Activated CD8-positive, alpha-beta T cell treated with anti-CD3 and anti-CD28 coated beads for 36 hours (primary cell): ENCODE results near the gene FAM3D. TPM values are rescaled to one million over a fixed set of nuclear protein-coding genes. Genes with fewer than 3 reads are reported as not detected.
"Not testable (repeated sequence)": the region's sequence is repeated elsewhere in the genome, so short reads cannot be mapped to it uniquely, and the experiment has no call there.

ENCODE experiments used
- ATAC-seq: fragments of 200-7000 bp; cut with Tn5 transposase; one replicate; pipeline ENCODE4 v1.10.0; 2021; ENCODE audit warnings: mild to moderate bottlenecking, moderate library complexity
- CTCF ChIA-PET: fragments of 350-600 bp; sonication (Branson Sonifier 250); formaldehyde crosslinking; loops from one replicate; lab custom pipeline; 2021; ENCODE audit warnings: antibody characterized with exemption; lab: Charles Lee
- POLR2A ChIA-PET: fragments of 350-600 bp; sonication (Branson Sonifier 250); formaldehyde crosslinking; loops from one replicate; lab custom pipeline; 2021; ENCODE audit warnings: antibody characterized with exemption; lab: Charles Lee
- DNase-seq: peaks from one replicate; pipeline ENCODE4 v3.0.0-alpha.2; 2020
- H3K27ac Mint-ChIP-seq: one replicate; pipeline ENCODE4 v1.8.0; 2021; ENCODE audit warnings: mild to moderate bottlenecking, mixed read lengths
- H3K27me3 Mint-ChIP-seq: one replicate; pipeline ENCODE4 v1.8.0; 2021; ENCODE audit warnings: mixed read lengths
- H3K36me3 Mint-ChIP-seq: one replicate; pipeline ENCODE4 v1.8.0; 2021; ENCODE audit warnings: low read depth, mixed read lengths
- H3K4me1 Mint-ChIP-seq: one replicate; pipeline ENCODE4 v1.8.0; 2021; ENCODE audit warnings: low read depth, mixed read lengths
- H3K4me3 Mint-ChIP-seq: one replicate; pipeline ENCODE4 v1.8.0; 2021; ENCODE audit warnings: mild to moderate bottlenecking, moderate library complexity, mixed read lengths
- H3K9me3 Mint-ChIP-seq: one replicate; pipeline ENCODE4 v1.8.0; 2021; ENCODE audit warnings: mixed read lengths
- intact Hi-C: fragments of 100-400 bp; cut with micrococcal nuclease; formaldehyde crosslinking; loops from one replicate; pipeline ENCODE4 v1.10.0; 2022
- total RNA-seq, 2 experiments: library from RNA; stranded (reverse); gene quantifications; one replicate each; pipeline ENCODE4 v1.2.3, GENCODE V29; 2021
- TF ChIP-seq, protein P1 (sequence below): fragments of 200-600 bp; IDR thresholded peaks from one replicate; pipeline ENCODE4 v1.8.0; 2022; ENCODE audit warnings: antibody characterized with exemption, mild to moderate bottlenecking

Gene FAM3D
- total RNA-seq, 2 experiments from 2014 or later = not detected

DNA sequence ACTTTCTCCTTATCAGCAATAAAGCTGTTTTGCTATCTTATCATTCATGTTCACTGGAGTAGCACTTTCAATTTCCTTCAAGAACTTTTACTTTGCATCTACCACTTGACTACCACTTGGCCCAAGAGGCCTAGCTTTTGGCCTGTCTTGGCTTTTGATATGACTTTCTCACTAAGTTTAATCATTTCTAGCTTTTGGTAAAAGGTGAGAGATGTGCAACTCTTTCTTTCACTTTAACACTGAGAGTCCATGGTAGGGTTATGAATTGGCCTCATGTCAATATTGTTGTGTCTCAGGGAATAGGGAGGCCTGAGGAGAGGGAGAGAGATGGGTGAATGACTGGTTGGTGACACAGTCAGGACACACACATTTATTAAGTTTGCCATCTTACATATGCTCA lies 31.0 kb upstream of the FAM3D start:
- ATAC-seq (no peak), DNase-seq (no peak)
- Mint-ChIP-seq H3K4me3 (no peak overlapping the region), H3K27me3 (no peaks in the 10 kb centered on the region), H3K36me3 (no peaks in the 10 kb centered on the region), H3K9me3 (no peaks in the 10 kb centered on the region), H3K27ac (no peak overlapping the region), H3K4me1 (no peaks in the 10 kb centered on the region)
- CTCF ChIA-PET = no interaction called here
- POLR2A ChIA-PET = no interaction called here
- TF ChIP-seq, protein P1, sequence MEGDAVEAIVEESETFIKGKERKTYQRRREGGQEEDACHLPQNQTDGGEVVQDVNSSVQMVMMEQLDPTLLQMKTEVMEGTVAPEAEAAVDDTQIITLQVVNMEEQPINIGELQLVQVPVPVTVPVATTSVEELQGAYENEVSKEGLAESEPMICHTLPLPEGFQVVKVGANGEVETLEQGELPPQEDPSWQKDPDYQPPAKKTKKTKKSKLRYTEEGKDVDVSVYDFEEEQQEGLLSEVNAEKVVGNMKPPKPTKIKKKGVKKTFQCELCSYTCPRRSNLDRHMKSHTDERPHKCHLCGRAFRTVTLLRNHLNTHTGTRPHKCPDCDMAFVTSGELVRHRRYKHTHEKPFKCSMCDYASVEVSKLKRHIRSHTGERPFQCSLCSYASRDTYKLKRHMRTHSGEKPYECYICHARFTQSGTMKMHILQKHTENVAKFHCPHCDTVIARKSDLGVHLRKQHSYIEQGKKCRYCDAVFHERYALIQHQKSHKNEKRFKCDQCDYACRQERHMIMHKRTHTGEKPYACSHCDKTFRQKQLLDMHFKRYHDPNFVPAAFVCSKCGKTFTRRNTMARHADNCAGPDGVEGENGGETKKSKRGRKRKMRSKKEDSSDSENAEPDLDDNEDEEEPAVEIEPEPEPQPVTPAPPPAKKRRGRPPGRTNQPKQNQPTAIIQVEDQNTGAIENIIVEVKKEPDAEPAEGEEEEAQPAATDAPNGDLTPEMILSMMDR = no peak
- intact Hi-C loops = no loop called here

DNA sequence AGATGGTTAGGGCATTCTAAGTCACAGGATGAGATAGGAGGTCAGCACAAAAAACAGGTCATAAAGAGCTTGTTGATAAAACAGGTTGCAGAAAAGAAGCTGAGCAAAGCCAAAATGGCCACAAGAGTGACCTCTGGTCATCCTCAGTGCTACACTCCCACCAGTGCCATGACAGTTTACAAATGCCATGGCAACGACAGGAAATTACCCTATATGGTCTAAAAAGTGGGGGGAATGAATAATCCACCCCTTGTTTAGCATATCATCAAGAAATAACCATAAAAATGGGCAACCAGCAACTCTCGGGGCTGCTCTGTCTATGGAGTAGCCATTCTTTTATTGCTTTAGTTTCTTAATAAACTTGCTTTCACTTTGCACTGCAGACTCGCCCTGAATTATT lies 30.2 kb upstream of the FAM3D start:
- H3K4me3 Mint-ChIP-seq, intact Hi-C loops: not testable (repeated sequence)

DNA sequence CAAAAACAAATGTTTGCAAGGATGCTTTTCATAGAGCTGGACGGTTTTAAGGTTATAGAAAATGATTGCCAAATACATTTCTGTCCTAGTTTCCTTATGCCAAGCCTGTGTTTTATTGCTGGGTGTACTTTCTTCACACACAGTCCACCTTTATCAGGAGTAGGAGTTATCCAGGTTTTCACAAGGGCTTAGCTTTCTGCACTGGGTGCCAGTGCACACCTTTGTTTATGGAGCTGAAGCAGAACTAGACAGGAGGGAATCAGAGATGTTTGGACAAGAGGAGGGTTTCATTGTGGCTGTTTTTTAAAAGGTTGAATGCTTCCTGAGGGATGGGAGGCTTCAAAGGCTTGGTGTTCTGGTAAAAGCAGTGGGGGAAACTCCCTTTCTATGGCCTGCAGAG lies 29.5 kb upstream of the FAM3D start:
- H3K36me3 Mint-ChIP-seq = no peaks in the 10 kb centered on the region
- DNase-seq = no peak
- peaks cover 5% of the 10 kb centered on the region for H3K9me3 Mint-ChIP-seq
- no peak overlapping the region for H3K4me3 Mint-ChIP-seq
- no peaks in the 10 kb centered on the region for H3K27me3 Mint-ChIP-seq
- ATAC-seq = no peak
- CTCF ChIA-PET = interaction anchor here (1.0 kb wide), 1 partner anchor 22 kb away, joined by 3 read pairs; no protein-coding TSS in a partner anchor
- POLR2A ChIA-PET = no interaction called here
- TF ChIP-seq, protein P1 = no peak
- no peaks in the 10 kb centered on the region for H3K4me1 Mint-ChIP-seq
- H3K27ac Mint-ChIP-seq = no peak overlapping the region
- intact Hi-C loops = no loop called here

More for the DNA sequence above, 30.2 kb upstream of the FAM3D start:
- ATAC-seq, H3K4me1 Mint-ChIP-seq, H3K27ac Mint-ChIP-seq, DNase-seq, H3K9me3 Mint-ChIP-seq, H3K27me3 Mint-ChIP-seq, H3K36me3 Mint-ChIP-seq, POLR2A ChIA-PET: not testable (repeated sequence)
- CTCF ChIA-PET = interaction anchor here (1.0 kb wide), 1 partner anchor 21 kb away, joined by 3 read pairs; no protein-coding TSS in a partner anchor

DNA sequence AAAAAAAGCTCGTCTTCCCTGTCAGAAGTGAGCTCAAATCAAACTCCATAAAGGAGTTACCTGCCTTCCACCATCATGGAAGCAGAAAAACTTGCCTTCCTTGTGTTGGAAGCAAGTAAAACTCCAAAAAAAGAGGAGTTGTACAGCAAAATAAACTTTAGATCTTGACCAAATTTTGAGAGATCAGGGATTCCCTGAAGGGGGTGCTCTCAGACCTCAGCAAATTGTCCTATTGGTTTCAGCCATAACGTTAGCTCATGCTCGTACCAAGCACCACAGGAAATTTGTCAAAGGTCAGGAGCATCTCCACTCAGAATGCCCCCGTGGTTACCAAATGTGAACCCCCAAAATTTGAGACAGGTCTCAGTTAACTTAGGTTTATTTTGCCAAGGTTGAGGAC lies 28.7 kb upstream of the FAM3D start:
- H3K4me3 Mint-ChIP-seq, DNase-seq, ATAC-seq, H3K36me3 Mint-ChIP-seq, intact Hi-C loops, H3K4me1 Mint-ChIP-seq, H3K27ac Mint-ChIP-seq, H3K9me3 Mint-ChIP-seq, H3K27me3 Mint-ChIP-seq, POLR2A ChIA-PET: not testable (repeated sequence)
- CTCF ChIA-PET = interaction anchor here (1.1 kb wide), 1 partner anchor 32 kb away, joined by 3 read pairs; no protein-coding TSS in a partner anchor

DNA sequence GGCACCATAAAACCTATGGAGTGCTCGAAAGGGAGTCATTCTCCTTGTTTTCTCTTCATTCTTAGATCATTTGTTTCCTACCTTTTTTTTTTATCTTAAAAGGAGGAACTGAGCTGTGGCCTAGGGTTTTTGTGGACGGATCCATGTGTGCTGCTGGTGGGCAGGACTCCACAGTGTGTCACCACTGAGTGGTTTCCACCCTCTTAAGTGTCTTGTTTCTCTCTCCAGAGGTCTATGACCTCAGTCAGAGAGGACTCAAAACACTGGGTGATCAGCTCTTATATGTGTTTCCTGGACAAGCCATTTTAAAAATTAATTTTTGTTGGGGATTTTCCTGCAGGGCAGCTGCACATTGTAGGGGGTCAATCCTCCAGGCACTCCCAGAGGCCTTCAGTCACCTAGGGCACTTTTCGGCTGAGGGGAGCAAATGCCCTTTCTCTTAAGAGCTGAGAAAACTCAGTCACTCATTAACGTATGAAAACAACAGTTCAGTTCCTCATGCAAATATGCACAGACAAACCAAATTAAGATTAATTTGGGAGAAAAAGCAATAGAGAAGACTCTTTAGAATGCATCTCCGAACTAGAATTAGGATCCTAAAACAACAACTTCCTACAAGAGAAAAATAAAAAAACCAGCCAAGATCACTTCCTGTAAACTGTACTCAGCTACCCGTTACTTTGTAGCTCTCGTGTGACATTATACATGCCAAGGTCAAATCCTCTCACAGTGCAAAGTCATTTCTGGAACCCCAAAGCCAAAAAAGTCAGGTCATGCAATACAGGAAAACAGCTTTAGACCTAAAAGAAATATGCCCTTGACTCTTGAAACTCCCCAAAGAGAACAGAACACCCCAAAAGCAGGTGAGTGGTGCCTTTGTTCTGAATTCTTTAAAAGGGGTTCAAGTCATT lies 27.6 kb upstream of the FAM3D start:
- ChIA-PET POLR2A (no interaction called here), CTCF (interaction anchor here (1.1 kb wide), 1 partner anchor 33 kb away, joined by 3 read pairs; no protein-coding TSS in a partner anchor)
- peaks cover 5% of the 10 kb centered on the region for H3K27me3 Mint-ChIP-seq
- H3K4me3 Mint-ChIP-seq = no peak overlapping the region
- intact Hi-C loops = no loop called here
- no peaks in the 10 kb centered on the region for H3K4me1 Mint-ChIP-seq
- no peak for ATAC-seq
- TF ChIP-seq, protein P1 = no peak
- no peak for DNase-seq
- peaks cover 5% of the 10 kb centered on the region for H3K9me3 Mint-ChIP-seq
- no peak overlapping the region for H3K27ac Mint-ChIP-seq
- no peaks in the 10 kb centered on the region for H3K36me3 Mint-ChIP-seq

DNA sequence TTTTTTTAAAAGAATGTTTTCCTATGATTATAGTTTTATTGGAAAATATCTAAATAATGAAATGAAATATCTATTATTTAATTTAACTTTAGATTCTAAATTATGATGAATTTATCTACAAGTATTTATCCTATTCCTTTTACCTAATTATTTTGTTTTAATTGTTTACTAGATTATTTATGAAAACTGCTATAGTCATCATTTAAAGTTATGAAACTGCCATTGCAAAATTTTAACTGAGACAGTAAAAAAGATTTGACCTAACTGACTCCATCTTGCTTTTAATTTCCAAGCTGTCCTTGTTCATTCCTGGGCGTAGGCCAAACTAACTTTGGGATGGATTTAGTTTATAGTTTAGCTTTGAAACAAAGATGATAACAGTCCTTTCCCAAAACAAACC lies 25.9 kb upstream of the FAM3D start:
- ATAC-seq = no peak
- CTCF ChIA-PET = no interaction called here
- no peaks in the 10 kb centered on the region for H3K36me3 Mint-ChIP-seq
- H3K4me3 Mint-ChIP-seq = no peak overlapping the region
- intact Hi-C loops = no loop called here
- peaks cover 5% of the 10 kb centered on the region for H3K27me3 Mint-ChIP-seq
- no peak for DNase-seq
- no peaks in the 10 kb centered on the region for H3K4me1 Mint-ChIP-seq
- H3K27ac Mint-ChIP-seq = no peak overlapping the region
- H3K9me3 Mint-ChIP-seq = peaks cover 5% of the 10 kb centered on the region
- TF ChIP-seq, protein P1 = no peak
- POLR2A ChIA-PET = no interaction called here
